HepG2 (cell line): ENCODE results near the gene MYO6.

Source experiments
- ARHGAP35 ChIP-seq: sonication (generic); formaldehyde crosslinking; IDR thresholded peaks from 2 replicates; pipeline ENCODE4 v1.9.0; 2022; ENCODE audit warnings: mild to moderate bottlenecking, inconsistent platforms, moderate library complexity, missing genetic modification reagents, borderline replicate concordance
- CAMTA2 ChIP-seq: sonication (generic); formaldehyde crosslinking; IDR thresholded peaks from 2 replicates; pipeline ENCODE4 v1.4.0; 2020; ENCODE audit warnings: mild to moderate bottlenecking, missing genetic modification reagents, borderline replicate concordance
- CBX5 ChIP-seq: sonication (generic); formaldehyde crosslinking; IDR thresholded peaks from 2 replicates; pipeline ENCODE4 v1.4.0; 2020; ENCODE audit warnings: missing genetic modification reagents, borderline replicate concordance
- FOSL2 ChIP-seq: sonication (generic); formaldehyde crosslinking; IDR thresholded peaks from 2 replicates; pipeline ENCODE4 v1.4.0; 2020; ENCODE audit warnings: missing genetic modification reagents
- SCMH1 ChIP-seq: sonication (generic); formaldehyde crosslinking; IDR thresholded peaks from 2 replicates; pipeline ENCODE4 v1.9.0; 2021; ENCODE audit warnings: missing genetic modification reagents, mild to moderate bottlenecking, borderline replicate concordance
- TP53 ChIP-seq: sonication (generic); formaldehyde crosslinking; conservative IDR thresholded peaks from 2 replicates; pipeline ENCODE4 v1.4.0; 2020; ENCODE audit warnings: missing genetic modification reagents
- TF ChIP-seq, protein P1 (sequence below): sonication (generic); formaldehyde crosslinking; IDR thresholded peaks from 2 replicates; pipeline ENCODE4 v1.4.0; 2020; ENCODE audit warnings: missing genetic modification reagents
- TF ChIP-seq, protein P2 (sequence below): sonication (generic); formaldehyde crosslinking; IDR thresholded peaks from 2 replicates; pipeline ENCODE4 v1.5.0; 2020; ENCODE audit warnings: mild to moderate bottlenecking, missing genetic modification reagents, moderate library complexity

DNA sequence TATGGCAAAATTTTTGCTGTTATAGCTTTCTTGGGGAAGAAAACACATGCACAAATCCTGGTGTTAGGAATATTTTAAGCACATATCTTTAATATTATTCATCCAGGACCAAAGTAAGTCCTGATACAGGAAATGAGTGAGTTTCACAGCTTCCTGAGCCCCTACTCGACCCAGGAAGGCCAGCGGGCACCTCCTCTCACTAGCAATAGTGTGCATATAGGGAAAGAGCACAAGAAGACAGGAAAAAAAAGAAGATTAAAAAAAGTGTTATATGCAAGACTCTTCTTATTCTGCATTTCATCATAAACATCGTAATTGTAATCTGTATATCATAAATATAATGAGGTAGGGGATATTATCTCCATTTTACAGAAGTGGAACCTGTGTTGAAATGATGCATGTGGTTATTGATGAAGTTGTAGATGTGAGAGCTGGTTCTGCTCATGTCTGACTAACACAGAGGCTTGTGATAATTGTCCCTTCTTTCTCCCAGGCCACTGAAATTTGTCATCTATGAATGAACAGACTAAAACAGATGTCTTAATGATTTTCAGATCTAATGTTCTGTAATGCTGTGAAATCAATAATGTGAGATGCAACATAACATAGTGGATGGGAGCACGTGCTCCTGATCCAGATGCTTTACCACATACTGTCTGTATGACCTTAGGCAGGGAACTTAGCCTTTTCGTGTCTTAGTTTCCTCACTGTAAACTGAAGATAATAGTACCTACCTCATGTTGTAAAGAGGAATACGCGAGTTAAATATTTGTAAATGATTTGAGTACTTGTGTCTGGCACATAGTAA, 101.2 kb downstream of the MYO6 start:
- TF ChIP-seq, protein P1, sequence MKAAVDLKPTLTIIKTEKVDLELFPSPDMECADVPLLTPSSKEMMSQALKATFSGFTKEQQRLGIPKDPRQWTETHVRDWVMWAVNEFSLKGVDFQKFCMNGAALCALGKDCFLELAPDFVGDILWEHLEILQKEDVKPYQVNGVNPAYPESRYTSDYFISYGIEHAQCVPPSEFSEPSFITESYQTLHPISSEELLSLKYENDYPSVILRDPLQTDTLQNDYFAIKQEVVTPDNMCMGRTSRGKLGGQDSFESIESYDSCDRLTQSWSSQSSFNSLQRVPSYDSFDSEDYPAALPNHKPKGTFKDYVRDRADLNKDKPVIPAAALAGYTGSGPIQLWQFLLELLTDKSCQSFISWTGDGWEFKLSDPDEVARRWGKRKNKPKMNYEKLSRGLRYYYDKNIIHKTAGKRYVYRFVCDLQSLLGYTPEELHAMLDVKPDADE (CRISPR knock-in tag), result no peak
- TF ChIP-seq CAMTA2 (CRISPR knock-in tag), result no peak
- TF ChIP-seq, protein P2, sequence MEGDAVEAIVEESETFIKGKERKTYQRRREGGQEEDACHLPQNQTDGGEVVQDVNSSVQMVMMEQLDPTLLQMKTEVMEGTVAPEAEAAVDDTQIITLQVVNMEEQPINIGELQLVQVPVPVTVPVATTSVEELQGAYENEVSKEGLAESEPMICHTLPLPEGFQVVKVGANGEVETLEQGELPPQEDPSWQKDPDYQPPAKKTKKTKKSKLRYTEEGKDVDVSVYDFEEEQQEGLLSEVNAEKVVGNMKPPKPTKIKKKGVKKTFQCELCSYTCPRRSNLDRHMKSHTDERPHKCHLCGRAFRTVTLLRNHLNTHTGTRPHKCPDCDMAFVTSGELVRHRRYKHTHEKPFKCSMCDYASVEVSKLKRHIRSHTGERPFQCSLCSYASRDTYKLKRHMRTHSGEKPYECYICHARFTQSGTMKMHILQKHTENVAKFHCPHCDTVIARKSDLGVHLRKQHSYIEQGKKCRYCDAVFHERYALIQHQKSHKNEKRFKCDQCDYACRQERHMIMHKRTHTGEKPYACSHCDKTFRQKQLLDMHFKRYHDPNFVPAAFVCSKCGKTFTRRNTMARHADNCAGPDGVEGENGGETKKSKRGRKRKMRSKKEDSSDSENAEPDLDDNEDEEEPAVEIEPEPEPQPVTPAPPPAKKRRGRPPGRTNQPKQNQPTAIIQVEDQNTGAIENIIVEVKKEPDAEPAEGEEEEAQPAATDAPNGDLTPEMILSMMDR (CRISPR knock-in tag), result no peak
- no peak for TF ChIP-seq ARHGAP35 (CRISPR knock-in tag)
- TF ChIP-seq FOSL2 (CRISPR knock-in tag), result no peak
- TF ChIP-seq CBX5 (CRISPR knock-in tag), result no peak
- TF ChIP-seq SCMH1, result no peak
- TF ChIP-seq TP53 (CRISPR knock-in tag), result no peak
